IPS DF 6.9 (cell line): ENCODE measurements around the gene CELF5.

ENCODE experiments used
- DNase-seq: peaks from one replicate; pipeline ENCODE4 v3.0.0-alpha.2; 2013; ENCODE audit warnings: low read depth, low spot score
- H3K27ac ChIP-seq: one replicate; pipeline ENCODE4 v1.5.1; 2013; ENCODE audit warnings: low read length, control low read depth
- H3K27me3 ChIP-seq: 2 replicates; pipeline ENCODE4 v1.6.1; 2013; ENCODE audit warnings: mild to moderate bottlenecking, low read length; ENCODE audit not compliant: control insufficient read depth, insufficient read depth
- H3K36me3 ChIP-seq: 2 replicates; pipeline ENCODE4 v1.6.1; 2013; ENCODE audit warnings: low read length; ENCODE audit not compliant: control insufficient read depth, insufficient read depth
- H3K4me1 ChIP-seq: 2 replicates; pipeline ENCODE4 v1.6.1; 2013; ENCODE audit warnings: low read length; ENCODE audit not compliant: control insufficient read depth, insufficient read depth
- H3K4me3 ChIP-seq: 2 replicates; pipeline ENCODE4 v1.5.1; 2013; ENCODE audit warnings: mild to moderate bottlenecking, low read length
- H3K9me3 ChIP-seq: 2 replicates; pipeline ENCODE4 v1.6.1; 2013; ENCODE audit warnings: low read length, inconsistent platforms; ENCODE audit not compliant: control insufficient read depth, insufficient read depth
- WGBS: extraction: QIAGEN DNeasy Blood & Tissue Kit; methylation state at CpG from one replicate; pipeline ENCODE4 v1.1.7; 2013; ENCODE audit warnings: mixed read lengths, missing lambda C conversion rate; ENCODE audit not compliant: insufficient read length, insufficient coverage; 5-methylcytosine and 5-hydroxymethylcytosine counted together

The CELF5 gene

DNA sequence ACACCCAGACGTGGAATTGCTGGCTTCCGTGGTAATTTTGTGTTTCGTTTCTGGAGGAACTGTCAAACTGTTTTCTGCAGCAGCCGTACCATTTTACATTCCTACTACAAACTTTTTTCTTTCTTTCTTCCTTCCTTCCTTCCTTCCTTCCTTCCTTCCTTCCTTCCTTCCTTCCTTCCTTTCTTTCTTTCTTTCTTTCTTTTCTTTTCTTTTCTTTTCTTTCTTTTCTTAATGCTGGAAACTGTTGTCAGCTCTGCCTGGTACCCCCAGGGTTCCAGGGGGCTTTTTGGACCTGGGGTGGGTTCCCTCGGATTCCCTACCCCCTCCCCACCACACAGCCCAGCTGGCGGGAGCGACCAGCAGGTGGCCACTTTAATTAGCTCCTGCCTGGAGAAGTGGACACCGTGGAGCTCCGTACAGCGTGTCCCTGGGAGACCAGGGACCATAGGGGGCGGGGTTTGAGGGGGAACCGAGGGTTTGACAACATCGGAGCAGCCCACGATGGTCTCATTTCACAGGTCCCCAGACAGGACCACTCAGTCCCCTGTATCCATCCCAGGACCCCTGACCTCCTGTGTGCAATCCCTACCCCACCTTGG, 24.4 kb downstream of the CELF5 start:
- Histone ChIP-seq H3K27ac (no peak overlapping the region), H3K4me3 (no peak overlapping the region), H3K36me3 (peaks cover 6% of the 10 kb centered on the region), H3K27me3 (no peaks in the 10 kb centered on the region), H3K4me1 (no peaks in the 10 kb centered on the region), H3K9me3 (0 out of 2 replicates have a peak, but pooled peaks cover 2% of the 10 kb centered on the region)
- no peak for DNase-seq
- WGBS, result no CpG with 5 or more reads among the region's 14 CpGs

GRCh38 chr19:3249408-3249807, 24.9 kb downstream of the CELF5 start:
- no peak overlapping the region for H3K4me3 ChIP-seq
- no peaks in the 10 kb centered on the region for H3K4me1 ChIP-seq
- no peak for DNase-seq
- WGBS, result no CpG with 5 or more reads among the region's 10 CpGs
- peaks cover 6% of the 10 kb centered on the region for H3K36me3 ChIP-seq
- H3K9me3 ChIP-seq, result 0 out of 2 replicates have a peak, but pooled peaks cover 2% of the 10 kb centered on the region
- H3K27ac ChIP-seq, result no peak overlapping the region
- H3K27me3 ChIP-seq, result no peaks in the 10 kb centered on the region

DNA sequence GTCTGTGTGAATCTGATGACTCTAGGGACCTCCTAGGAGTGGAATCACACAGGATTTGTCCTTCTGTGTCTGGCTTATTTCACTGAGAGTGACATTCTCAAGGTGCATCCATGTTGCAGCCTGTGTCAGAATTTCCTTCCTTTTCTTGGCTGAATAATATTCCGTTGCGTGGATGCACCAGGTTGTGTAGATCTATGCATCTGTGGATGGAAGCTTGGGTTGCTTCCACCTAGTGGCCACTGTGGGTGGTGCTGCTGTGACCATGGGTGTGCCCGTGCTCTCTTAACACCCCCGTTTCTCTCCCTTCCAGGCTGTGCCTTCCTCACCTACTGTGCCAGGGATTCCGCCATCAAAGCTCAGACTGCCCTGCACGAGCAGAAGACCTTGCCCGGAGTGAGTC, 26.2 kb downstream of the CELF5 start:
- Histone ChIP-seq H3K36me3 (peaks cover 6% of the 10 kb centered on the region), H3K27ac (no peak overlapping the region), H3K27me3 (no peaks in the 10 kb centered on the region), H3K4me1 (no peaks in the 10 kb centered on the region), H3K4me3 (no peak overlapping the region), H3K9me3 (0 out of 2 replicates have a peak, but pooled peaks cover 2% of the 10 kb centered on the region)
- no CpG with 5 or more reads among the region's 7 CpGs for WGBS
- DNase-seq, result no peak

- Histone ChIP-seq H3K36me3 (peaks cover 6% of the 10 kb centered on the region), H3K27ac (no peak overlapping the region), H3K27me3 (no peaks in the 10 kb centered on the region), H3K9me3 (0 out of 2 replicates have a peak, but pooled peaks cover 2% of the 10 kb centered on the region), H3K4me3 (no peak overlapping the region), H3K4me1 (no peaks in the 10 kb centered on the region)
- no CpG with 5 or more reads among the region's 8 CpGs for WGBS
- no peak for DNase-seq
These were observed 26.8 kb downstream of the CELF5 start for GRCh38 chr19:3251229-3251628.

DNA sequence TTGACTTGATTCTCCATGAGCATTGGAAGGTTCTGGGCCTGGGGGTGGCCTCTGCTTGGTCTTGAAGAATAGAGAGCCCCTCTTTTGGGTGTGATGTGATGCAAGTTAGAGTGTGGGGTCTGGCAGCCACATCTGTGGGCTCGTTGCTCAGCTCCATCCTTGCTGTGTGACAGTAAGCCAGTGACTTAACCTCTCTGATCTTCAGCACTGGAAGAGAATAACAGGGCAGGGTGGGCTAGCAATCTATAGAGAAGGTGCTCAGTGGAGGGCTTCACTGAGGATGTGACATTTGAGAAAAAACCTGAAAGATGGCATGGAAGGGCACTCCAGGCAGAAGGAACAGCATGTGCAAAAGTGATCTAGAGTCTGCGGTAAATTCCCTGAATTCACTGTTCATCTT, 28.2 kb downstream of the CELF5 start:
- no peak overlapping the region for H3K4me3 ChIP-seq
- WGBS, result no CpG with 5 or more reads among the region's 2 CpGs
- H3K27ac ChIP-seq, result no peak overlapping the region
- peaks cover 6% of the 10 kb centered on the region for H3K36me3 ChIP-seq
- no peaks in the 10 kb centered on the region for H3K27me3 ChIP-seq
- H3K9me3 ChIP-seq, result 0 out of 2 replicates have a peak, but pooled peaks cover 2% of the 10 kb centered on the region
- H3K4me1 ChIP-seq, result no peaks in the 10 kb centered on the region
- DNase-seq, result no peak

- H3K27ac ChIP-seq, result no peak overlapping the region
- peaks cover 6% of the 10 kb centered on the region for H3K36me3 ChIP-seq
- DNase-seq, result no peak
- no peaks in the 10 kb centered on the region for H3K27me3 ChIP-seq
- no CpG with 5 or more reads among the region's 3 CpGs for WGBS
- H3K4me1 ChIP-seq, result no peaks in the 10 kb centered on the region
- H3K9me3 ChIP-seq, result 0 out of 2 replicates have a peak, but pooled peaks cover 2% of the 10 kb centered on the region
- no peak overlapping the region for H3K4me3 ChIP-seq
These were observed 28.8 kb downstream of the CELF5 start for GRCh38 chr19:3253270-3253669.

DNA sequence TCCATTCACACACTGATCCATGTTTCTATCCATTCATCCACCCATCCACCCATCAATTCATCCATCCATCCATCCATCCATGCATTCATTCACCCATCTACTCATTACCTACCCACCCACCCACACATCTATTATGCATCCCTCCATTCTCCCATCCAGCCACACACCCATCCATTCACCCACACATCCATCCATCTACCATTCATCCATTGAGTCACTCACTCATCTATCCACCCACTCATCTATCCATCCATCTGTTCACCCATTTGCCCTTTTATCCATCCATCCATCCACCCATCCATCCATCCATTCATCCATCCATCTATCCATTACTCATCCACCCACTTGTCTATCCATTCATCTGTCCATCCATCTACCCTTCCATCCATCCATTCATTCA, 30.1 kb downstream of the CELF5 start:
- Histone ChIP-seq H3K4me3 (no peak overlapping the region), H3K27me3 (no peaks in the 10 kb centered on the region), H3K36me3 (peaks cover 6% of the 10 kb centered on the region), H3K27ac (no peak overlapping the region), H3K4me1 (no peaks in the 10 kb centered on the region), H3K9me3 (0 out of 2 replicates have a peak, but pooled peaks cover 2% of the 10 kb centered on the region)
- DNase-seq, result no peak

- Histone ChIP-seq H3K27me3 (no peaks in the 10 kb centered on the region), H3K27ac (no peak overlapping the region), H3K36me3 (peaks cover 6% of the 10 kb centered on the region), H3K4me1 (no peaks in the 10 kb centered on the region), H3K4me3 (no peak overlapping the region), H3K9me3 (0 out of 2 replicates have a peak, but pooled peaks cover 2% of the 10 kb centered on the region)
- DNase-seq, result no peak
- WGBS, result no CpG with 5 or more reads among the region's 8 CpGs
These were observed 32.6 kb downstream of the CELF5 start for GRCh38 chr19:3257071-3257470.

DNA sequence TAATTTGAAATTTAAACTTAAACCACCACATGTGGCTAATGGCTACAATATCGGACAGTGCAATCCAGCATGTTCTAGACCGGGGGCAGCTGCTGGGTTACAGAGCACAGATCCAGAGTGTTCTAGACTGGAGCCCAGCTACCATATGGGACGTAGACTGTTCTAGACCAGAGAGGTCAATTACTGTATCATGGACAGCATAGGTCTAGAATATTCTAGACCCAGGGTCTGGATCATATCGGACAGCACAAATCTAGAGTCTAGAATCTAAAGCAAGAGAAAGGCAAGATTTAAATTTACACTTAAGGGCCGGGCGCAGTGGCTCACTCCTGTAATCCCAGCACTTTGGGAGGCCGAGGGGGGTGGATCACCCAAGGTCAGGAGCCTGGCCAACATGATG, 37.9 kb downstream of the CELF5 start:
- Histone ChIP-seq H3K4me3 (no peak overlapping the region), H3K27me3 (no peaks in the 10 kb centered on the region), H3K4me1 (no peaks in the 10 kb centered on the region), H3K9me3 (no peaks in the 10 kb centered on the region), H3K36me3 (no peaks in the 10 kb centered on the region), H3K27ac (no peak overlapping the region)
- WGBS, result no CpG with 5 or more reads among the region's 7 CpGs
- DNase-seq, result no peak

DNA sequence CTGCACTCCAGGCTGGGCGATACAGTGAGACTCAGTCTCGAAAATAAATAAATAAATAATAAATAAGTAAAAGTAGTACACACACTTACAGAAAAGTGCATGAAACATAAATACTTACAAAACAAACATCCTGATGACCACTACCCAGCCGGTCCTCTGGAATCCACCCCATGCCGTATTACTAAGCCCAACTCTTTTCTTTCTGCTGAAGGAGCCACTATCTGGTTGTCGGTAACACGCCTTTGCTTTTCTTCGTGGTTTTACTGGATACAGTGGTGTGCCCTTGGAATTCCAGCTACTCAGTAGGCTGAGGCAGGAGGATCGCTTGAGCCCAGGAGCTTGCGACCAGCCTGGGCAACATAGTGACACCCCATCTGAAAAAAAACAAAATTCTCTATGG, 39.4 kb downstream of the CELF5 start:
- Histone ChIP-seq H3K27ac (no peak overlapping the region), H3K36me3 (no peaks in the 10 kb centered on the region), H3K4me3 (no peak overlapping the region), H3K4me1 (no peaks in the 10 kb centered on the region), H3K9me3 (no peaks in the 10 kb centered on the region), H3K27me3 (no peaks in the 10 kb centered on the region)
- no peak for DNase-seq
- no CpG with 5 or more reads among the region's 9 CpGs for WGBS

DNA sequence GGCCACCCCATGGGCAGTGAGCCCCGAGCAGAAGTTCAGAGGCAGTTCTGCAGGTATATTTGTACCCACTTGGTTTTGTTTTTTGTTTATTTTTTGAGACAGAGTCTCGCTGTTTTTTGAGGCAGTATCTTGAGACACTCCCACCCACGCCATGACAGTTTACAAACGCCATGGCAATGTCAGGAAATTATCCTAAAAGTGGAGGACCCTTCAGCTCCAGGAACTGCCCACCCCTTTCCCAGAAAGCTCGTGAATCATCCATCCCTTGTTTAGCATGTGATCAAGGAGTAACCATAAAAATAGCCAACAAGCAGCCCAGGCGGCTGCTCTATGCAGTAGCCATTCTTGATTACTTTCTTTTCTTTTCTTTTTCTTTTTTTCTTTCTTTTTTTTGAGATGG, 41.0 kb downstream of the CELF5 start:
- no CpG with 5 or more reads among the region's 6 CpGs for WGBS

More for the DNA sequence above, 41.0 kb downstream of the CELF5 start:
- H3K4me1 ChIP-seq, result no peaks in the 10 kb centered on the region
- DNase-seq, result no peak
- H3K36me3 ChIP-seq, result no peaks in the 10 kb centered on the region
- no peak overlapping the region for H3K4me3 ChIP-seq
- no peak overlapping the region for H3K27ac ChIP-seq
- H3K27me3 ChIP-seq, result no peaks in the 10 kb centered on the region
- no peaks in the 10 kb centered on the region for H3K9me3 ChIP-seq
